IPS-NIHi11 (cell line): ENCODE measurements around the gene TXNDC15.

Experiments used
- DNase-seq: peaks from one replicate; pipeline ENCODE4 v3.0.0; 2012; ENCODE audit warnings: mixed read lengths, low spot score

TXNDC15 gene

GRCh38 chr5:134920848-134921575 is 46.8 kb downstream of the TXNDC15 start:
- no peak for DNase-seq

- no peak for DNase-seq
Measured at GRCh38 chr5:134932508-134932907, 58.3 kb downstream of the TXNDC15 start.

- DNase-seq = no peak
Measured at GRCh38 chr5:134934202-134934601, 60.0 kb downstream of the TXNDC15 start.

- no peak for DNase-seq
Measured at GRCh38 chr5:134935711-134936602, 61.8 kb downstream of the TXNDC15 start.

- DNase-seq = no peak
Measured at GRCh38 chr5:134937526-134937925, 63.4 kb downstream of the TXNDC15 start.

GRCh38 chr5:134938030-134938429 is 63.9 kb downstream of the TXNDC15 start:
- DNase-seq = no peak

- DNase-seq = no peak
Measured at GRCh38 chr5:134939500-134939899, 65.3 kb downstream of the TXNDC15 start.

GRCh38 chr5:134943547-134943946 is 69.4 kb downstream of the TXNDC15 start:
- no peak for DNase-seq

GRCh38 chr5:134944630-134945029 is 70.5 kb downstream of the TXNDC15 start:
- no peak for DNase-seq

GRCh38 chr5:134945041-134945440 is 70.9 kb downstream of the TXNDC15 start:
- no peak for DNase-seq

GRCh38 chr5:134948911-134949310 is 74.7 kb downstream of the TXNDC15 start:
- DNase-seq = no peak

- no peak for DNase-seq
Measured at GRCh38 chr5:134949316-134949715, 75.1 kb downstream of the TXNDC15 start.
